GM12892 (cell line): ENCODE results near the gene RACGAP1.

ENCODE experiments used
- DNase-seq: peaks from one replicate; pipeline ENCODE4 v3.0.0; 2011; ENCODE audit not compliant: insufficient read length
- FAIRE-seq: peaks from 2 replicates; lab custom pipeline; 2011; peaks lifted over from hg19 to GRCh38; lab: Jason Lieb, UNC
- POLR2A ChIP-seq: IDR thresholded peaks from 2 replicates; pipeline ENCODE4 v1.6.1; 2011; ENCODE audit warnings: low read depth, low read length, control low read depth
- POLR2AphosphoS5 ChIP-seq: IDR thresholded peaks from 2 replicates; pipeline ENCODE4 v1.6.1; 2011; ENCODE audit warnings: low read depth, low read length, control low read depth
- TAF1 ChIP-seq: IDR thresholded peaks from 2 replicates; pipeline ENCODE4 v1.6.1; 2011; ENCODE audit warnings: low read depth, mild to moderate bottlenecking, control low read depth, low read length, borderline replicate concordance

Gene RACGAP1

GRCh38 chr12:49953961-49954846 lies 71.1 kb downstream of the RACGAP1 start:
- TF ChIP-seq TAF1: no peak
- no peak for TF ChIP-seq POLR2A
- TF ChIP-seq POLR2AphosphoS5: no peak
- FAIRE-seq: no peak
- no peak for DNase-seq

- TF ChIP-seq POLR2A (no peak), TAF1 (no peak), POLR2AphosphoS5 (no peak)
- no peak for FAIRE-seq
- no peak for DNase-seq
Observed at GRCh38 chr12:49953151-49953550, 72.1 kb downstream of the RACGAP1 start.

GRCh38 chr12:49952391-49953055 lies 72.8 kb downstream of the RACGAP1 start:
- FAIRE-seq (no peak), DNase-seq (no peak)
- TF ChIP-seq POLR2A: no peak
- TF ChIP-seq TAF1: no peak
- TF ChIP-seq POLR2AphosphoS5: no peak

GRCh38 chr12:49951411-49952240 lies 73.7 kb downstream of the RACGAP1 start:
- FAIRE-seq: no peak

GRCh38 chr12:49950273-49951251 lies 74.7 kb downstream of the RACGAP1 start, which contains the start of gene AQP2:
Gene AQP2, plus strand, starts transcription at chr12:49950737. Its CDS starts 94 bp downstream, at chr12:49950831.
- no peak for TF ChIP-seq POLR2AphosphoS5
- no peak for TF ChIP-seq POLR2A
- no peak for TF ChIP-seq TAF1
- DNase-seq (no peak), FAIRE-seq (no peak)

More at GRCh38 chr12:49951411-49952240, 73.7 kb downstream of the RACGAP1 start:
- DNase-seq: no peak
- TF ChIP-seq TAF1 (no peak), POLR2A (no peak), POLR2AphosphoS5 (no peak)

- FAIRE-seq (no peak), DNase-seq (no peak)
- no peak for TF ChIP-seq TAF1
- no peak for TF ChIP-seq POLR2A
- TF ChIP-seq POLR2AphosphoS5: no peak
Observed at GRCh38 chr12:49949866-49950265, 75.4 kb downstream of the RACGAP1 start.

GRCh38 chr12:49948866-49949845 lies 76.1 kb downstream of the RACGAP1 start:
- DNase-seq: no peak
- no peak for FAIRE-seq
- TF ChIP-seq TAF1: no peak
- TF ChIP-seq POLR2A: no peak
- TF ChIP-seq POLR2AphosphoS5: no peak

- no peak for TF ChIP-seq TAF1
- TF ChIP-seq POLR2AphosphoS5: no peak
- TF ChIP-seq POLR2A: no peak
- FAIRE-seq (no peak), DNase-seq (no peak)
Observed at GRCh38 chr12:49947593-49948226, 77.6 kb downstream of the RACGAP1 start.

GRCh38 chr12:49946497-49946896 lies 78.8 kb downstream of the RACGAP1 start:
- FAIRE-seq: no peak
- TF ChIP-seq TAF1 (no peak), POLR2AphosphoS5 (no peak), POLR2A (no peak)
- no peak for DNase-seq
